HepG2 (cell line): ENCODE results near the gene SLC2A2. TPM values are rescaled to one million over a fixed set of nuclear protein-coding genes. Genes with fewer than 3 reads are reported as not detected.

Experiments used
- CENPX ChIP-seq: sonication (generic); formaldehyde crosslinking; IDR thresholded peaks from 2 replicates; pipeline ENCODE4 v1.9.0; 2021; ENCODE audit warnings: mild to moderate bottlenecking, missing genetic modification reagents, moderate library complexity
- CREB1 ChIP-seq, 2 experiments: fragments of 450-650 bp in 1 of 2; IDR thresholded peaks; 2 replicates each; pipeline ENCODE4 v1.6.1; 2016 to 2017; ENCODE audit warnings: control low read depth in 1 of 2, mild to moderate bottlenecking in 1 of 2, missing compliant biosample characterization in 1 of 2, missing genetic modification characterization in 1 of 2
- ETV6 ChIP-seq: sonication (generic); formaldehyde crosslinking; conservative IDR thresholded peaks from 2 replicates; pipeline ENCODE4 v1.4.0; 2020; ENCODE audit warnings: missing genetic modification reagents
- GRHL1 ChIP-seq: sonication (generic); formaldehyde crosslinking; conservative IDR thresholded peaks from 2 replicates; pipeline ENCODE4 v1.8.0; 2022; ENCODE audit warnings: missing genetic modification reagents
- HIVEP1 ChIP-seq: sonication (generic); formaldehyde crosslinking; IDR thresholded peaks from 2 replicates; pipeline ENCODE4 v1.4.0; 2020; ENCODE audit warnings: mild to moderate bottlenecking, missing genetic modification reagents
- HNRNPUL1 ChIP-seq: fragments of 200-400 bp; formaldehyde crosslinking; IDR thresholded peaks from 2 replicates; pipeline ENCODE4 v1.6.1; 2017; ENCODE audit warnings: low read depth, mild to moderate bottlenecking, low read length, moderate library complexity
- JUN ChIP-seq: sonication (generic); formaldehyde crosslinking; IDR thresholded peaks from 2 replicates; pipeline ENCODE4 v1.4.0; 2020; ENCODE audit warnings: mild to moderate bottlenecking, missing genetic modification reagents
- KAT8 ChIP-seq: IDR thresholded peaks from 2 replicates; pipeline ENCODE4 v1.6.1; 2016; ENCODE audit warnings: missing genetic modification reagents, missing compliant biosample characterization
- RARG ChIP-seq: sonication (generic); formaldehyde crosslinking; IDR thresholded peaks from 2 replicates; pipeline ENCODE4 v1.4.0; 2020; ENCODE audit warnings: low read depth, mild to moderate bottlenecking, missing genetic modification reagents
- RBFOX2 ChIP-seq: fragments of 200-400 bp; formaldehyde crosslinking; IDR thresholded peaks from 2 replicates; pipeline ENCODE4 v1.6.1; 2017; ENCODE audit warnings: low read depth, mild to moderate bottlenecking, low read length
- REXO4 ChIP-seq: sonication (generic); formaldehyde crosslinking; IDR thresholded peaks from 2 replicates; pipeline ENCODE4 v1.8.0; 2022; ENCODE audit warnings: missing genetic modification reagents, mild to moderate bottlenecking, borderline replicate concordance
- RNF2 ChIP-seq: fragments of 450-650 bp; conservative IDR thresholded peaks from 2 replicates; pipeline ENCODE4 v1.6.1; 2016; ENCODE audit warnings: low read depth
- SNAPC5 ChIP-seq: sonication (generic); formaldehyde crosslinking; IDR thresholded peaks from 2 replicates; pipeline ENCODE4 v1.8.1; 2023; ENCODE audit warnings: mild to moderate bottlenecking, missing genetic modification reagents, borderline replicate concordance
- SP4 ChIP-seq: sonication (generic); formaldehyde crosslinking; IDR thresholded peaks from 2 replicates; pipeline ENCODE4 v1.8.1; 2023; ENCODE audit warnings: mild to moderate bottlenecking, missing genetic modification reagents
- TERF1 ChIP-seq: sonication (generic); formaldehyde crosslinking; IDR thresholded peaks from 2 replicates; pipeline ENCODE4 v1.8.0; 2022; ENCODE audit warnings: mild to moderate bottlenecking, missing genetic modification reagents, moderate library complexity
- YEATS4 ChIP-seq: sonication (generic); formaldehyde crosslinking; IDR thresholded peaks from 2 replicates; pipeline ENCODE4 v1.4.0; 2020; ENCODE audit warnings: missing genetic modification reagents, borderline replicate concordance
- ZNF121 ChIP-seq: sonication (generic); formaldehyde crosslinking; IDR thresholded peaks from 2 replicates; pipeline ENCODE4 v1.5.0; 2020; ENCODE audit warnings: mild to moderate bottlenecking, missing genetic modification reagents
- ZNF512 ChIP-seq: sonication (generic); formaldehyde crosslinking; IDR thresholded peaks from 2 replicates; pipeline ENCODE4 v1.4.0; 2020; ENCODE audit warnings: mild to moderate bottlenecking, missing genetic modification reagents
- ZNF557 ChIP-seq: sonication (generic); formaldehyde crosslinking; IDR thresholded peaks from 2 replicates; pipeline ENCODE4 v1.4.0; 2020; ENCODE audit warnings: missing genetic modification reagents
- ZNF768 ChIP-seq: sonication (generic); formaldehyde crosslinking; IDR thresholded peaks from 2 replicates; pipeline ENCODE4 v1.4.0; 2020; ENCODE audit warnings: missing genetic modification reagents
- polyA plus RNA-seq, 8 experiments: library from polyadenylated mRNA; depleted of rRNA in 3 of 8; stranded (reverse) in 7 of 8; unstranded in 1 of 8; fragments of >200 nt; fragmentation: Illumina TruSeq in 4 of 8; extraction: Trizol in 4 of 8; gene quantifications; 2 replicates each; pipeline versions ENCODE4 v1.2.1 to v1.2.3, GENCODE V29; 2011 to 2016; ENCODE audit warnings: low read depth in 4 of 8, missing spikeins in 1 of 8, mixed read lengths in 1 of 8; ENCODE audit not compliant: insufficient read depth in 1 of 8
- total RNA-seq, 5 experiments: library from RNA; depleted of rRNA; stranded (reverse); fragments of >200 nt; fragmentation: Illumina TruSeq; extraction: Trizol; gene quantifications; 2 replicates each; pipeline ENCODE4 v1.2.3, GENCODE V29; 2016; ENCODE audit warnings: low read depth in 1 of 5
- TF ChIP-seq, protein P1 (sequence below): sonication (generic); formaldehyde crosslinking; IDR thresholded peaks from 2 replicates; pipeline ENCODE4 v1.5.0; 2020; ENCODE audit warnings: missing genetic modification reagents, mild to moderate bottlenecking, borderline replicate concordance
- TF ChIP-seq, protein P2 (sequence below): sonication (generic); formaldehyde crosslinking; conservative IDR thresholded peaks from 2 replicates; pipeline ENCODE4 v1.8.0; 2022; ENCODE audit warnings: low read depth, missing genetic modification reagents

The SLC2A2 gene
- total and polyA plus RNA-seq, 2 of the 13 experiments (the other 11 are each of a cell fraction or from before 2014, with no cell fraction given): 19.5 to 23.2 TPM

DNA sequence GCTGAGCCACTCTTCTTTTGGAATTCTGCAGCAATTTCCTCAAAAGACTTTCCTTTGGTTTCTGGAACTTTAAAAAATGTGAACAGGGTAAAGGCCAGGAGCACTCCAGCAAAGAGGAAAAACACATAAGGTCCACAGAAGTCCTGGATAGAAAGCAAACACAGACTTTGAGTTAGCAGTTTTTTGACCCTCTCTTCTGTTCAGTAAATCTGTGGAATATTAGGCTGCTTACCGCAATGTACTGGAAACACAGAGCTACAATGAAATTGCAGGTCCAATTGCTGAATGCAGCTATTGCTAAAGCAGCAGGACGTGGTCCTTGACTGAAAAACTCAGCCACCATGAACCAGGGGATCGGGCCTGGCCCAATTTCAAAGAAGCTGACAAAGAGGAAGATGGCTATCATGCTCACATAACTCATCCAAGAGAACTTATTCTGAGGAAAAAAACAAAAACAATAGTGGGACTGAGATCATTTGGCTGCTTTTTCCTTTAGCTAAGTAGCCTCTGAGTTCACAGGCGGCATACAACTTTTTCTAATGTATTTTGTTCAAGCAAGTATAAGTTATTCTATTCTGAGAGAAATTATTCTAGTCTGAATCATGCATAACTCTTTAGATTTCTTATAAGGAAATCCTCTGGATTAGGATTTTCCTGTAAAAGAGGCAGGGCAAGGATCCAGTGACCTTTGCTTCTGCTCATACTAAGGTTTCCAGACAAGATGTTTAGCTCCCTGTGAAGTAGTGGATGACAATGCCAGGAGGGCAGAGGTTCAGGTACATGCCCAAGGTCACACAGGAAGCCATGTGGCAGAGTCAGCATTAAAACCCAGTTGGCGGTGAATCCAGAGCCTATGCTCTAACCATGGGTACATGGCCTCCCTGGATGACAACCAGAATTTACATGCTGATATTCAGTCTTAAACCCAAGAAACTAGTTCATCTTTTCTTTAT is 28.3 kb downstream of the SLC2A2 start (continued):
- TF ChIP-seq GRHL1 (no peak), KAT8 (peak; percentile 52; the same call in 1 of the 2 replicates), REXO4 (CRISPR knock-in tag) (no peak), ZNF557 (CRISPR knock-in tag) (no peak), CREB1 (IDR thresholded peaks at IDR 0.05) (no peak), CREB1 (CRISPR knock-in tag; IDR thresholded peaks at IDR 0.05) (peak; percentile 22; the same call in 1 of the 2 replicates), RARG (no peak), ETV6 (CRISPR knock-in tag) (no peak), SNAPC5 (no peak), RBFOX2 (peak; percentile 61), SP4 (CRISPR knock-in tag) (no peak), HNRNPUL1 (no peak), TERF1 (no peak), YEATS4 (peak; percentile 48; the same call in 1 of the 2 replicates), JUN (CRISPR knock-in tag) (0 out of 2 replicates have a peak, but pooled peaks have one; percentile 30), ZNF512 (CRISPR knock-in tag) (no peak), HIVEP1 (CRISPR knock-in tag) (no peak), RNF2 (no peak), ZNF768 (CRISPR knock-in tag) (no peak), ZNF121 (CRISPR knock-in tag) (no peak), CENPX (CRISPR knock-in tag) (no peak)
- TF ChIP-seq, protein P1, sequence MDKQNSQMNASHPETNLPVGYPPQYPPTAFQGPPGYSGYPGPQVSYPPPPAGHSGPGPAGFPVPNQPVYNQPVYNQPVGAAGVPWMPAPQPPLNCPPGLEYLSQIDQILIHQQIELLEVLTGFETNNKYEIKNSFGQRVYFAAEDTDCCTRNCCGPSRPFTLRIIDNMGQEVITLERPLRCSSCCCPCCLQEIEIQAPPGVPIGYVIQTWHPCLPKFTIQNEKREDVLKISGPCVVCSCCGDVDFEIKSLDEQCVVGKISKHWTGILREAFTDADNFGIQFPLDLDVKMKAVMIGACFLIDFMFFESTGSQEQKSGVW (CRISPR knock-in tag): no peak
- TF ChIP-seq, protein P2, sequence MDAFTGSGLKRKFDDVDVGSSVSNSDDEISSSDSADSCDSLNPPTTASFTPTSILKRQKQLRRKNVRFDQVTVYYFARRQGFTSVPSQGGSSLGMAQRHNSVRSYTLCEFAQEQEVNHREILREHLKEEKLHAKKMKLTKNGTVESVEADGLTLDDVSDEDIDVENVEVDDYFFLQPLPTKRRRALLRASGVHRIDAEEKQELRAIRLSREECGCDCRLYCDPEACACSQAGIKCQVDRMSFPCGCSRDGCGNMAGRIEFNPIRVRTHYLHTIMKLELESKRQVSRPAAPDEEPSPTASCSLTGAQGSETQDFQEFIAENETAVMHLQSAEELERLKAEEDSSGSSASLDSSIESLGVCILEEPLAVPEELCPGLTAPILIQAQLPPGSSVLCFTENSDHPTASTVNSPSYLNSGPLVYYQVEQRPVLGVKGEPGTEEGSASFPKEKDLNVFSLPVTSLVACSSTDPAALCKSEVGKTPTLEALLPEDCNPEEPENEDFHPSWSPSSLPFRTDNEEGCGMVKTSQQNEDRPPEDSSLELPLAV (CRISPR knock-in tag): no peak
